Hematopoietic multipotent progenitor cell treated with erythropoietin and hydrocortisone succinate and interleukin-3 and kit ligand, for 17 days (in vitro differentiated cells): Measurements from ENCODE around the gene CHMP6.

Source experiments
- DNase-seq: peaks from one replicate; pipeline ENCODE4 v3.0.0-alpha.2; 2015; ENCODE audit warnings: low spot score

The CHMP6 gene

DNA sequence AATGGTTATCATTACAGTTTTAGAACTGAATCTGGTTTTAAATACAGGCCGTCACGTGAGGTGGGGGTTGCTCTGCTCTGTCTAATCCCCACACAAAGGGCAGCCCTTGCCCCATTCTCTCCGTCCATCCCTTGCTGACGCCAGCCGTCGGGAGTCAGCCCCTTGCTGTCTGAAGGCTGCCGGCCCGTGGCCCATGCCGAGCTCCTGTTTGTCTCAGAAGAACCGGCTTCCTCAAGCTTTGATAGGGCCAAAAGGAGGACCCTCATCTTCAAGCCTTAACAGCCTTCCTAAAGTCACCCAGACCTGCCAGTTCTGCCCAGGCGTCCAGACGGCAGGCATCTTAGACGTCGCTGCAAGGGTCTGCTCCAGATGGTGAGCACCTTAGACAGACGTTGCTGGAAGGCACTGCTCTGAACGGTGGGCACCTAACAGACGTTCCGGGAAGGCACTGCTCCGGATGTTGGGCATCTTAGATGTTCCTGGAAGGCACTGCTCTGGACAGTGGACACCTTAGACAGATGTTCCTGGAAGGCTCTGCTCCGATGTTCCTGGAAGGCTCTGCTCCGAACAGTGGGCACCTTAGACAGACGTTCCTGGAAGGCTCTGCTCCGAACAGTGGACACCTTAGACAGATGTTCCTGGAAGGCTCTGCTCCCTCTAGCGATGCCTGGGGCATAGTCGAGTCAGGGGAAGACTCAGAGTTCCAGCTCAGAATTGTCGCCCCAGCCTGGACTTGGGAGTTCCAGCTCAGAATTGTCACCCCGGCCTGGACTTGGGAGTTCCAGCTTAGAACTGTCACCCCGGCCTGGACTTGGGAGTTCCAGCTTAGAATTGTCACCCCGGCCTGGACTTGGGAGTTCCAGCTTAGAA, 35.1 kb upstream of the CHMP6 start:
- no peak for DNase-seq

DNA sequence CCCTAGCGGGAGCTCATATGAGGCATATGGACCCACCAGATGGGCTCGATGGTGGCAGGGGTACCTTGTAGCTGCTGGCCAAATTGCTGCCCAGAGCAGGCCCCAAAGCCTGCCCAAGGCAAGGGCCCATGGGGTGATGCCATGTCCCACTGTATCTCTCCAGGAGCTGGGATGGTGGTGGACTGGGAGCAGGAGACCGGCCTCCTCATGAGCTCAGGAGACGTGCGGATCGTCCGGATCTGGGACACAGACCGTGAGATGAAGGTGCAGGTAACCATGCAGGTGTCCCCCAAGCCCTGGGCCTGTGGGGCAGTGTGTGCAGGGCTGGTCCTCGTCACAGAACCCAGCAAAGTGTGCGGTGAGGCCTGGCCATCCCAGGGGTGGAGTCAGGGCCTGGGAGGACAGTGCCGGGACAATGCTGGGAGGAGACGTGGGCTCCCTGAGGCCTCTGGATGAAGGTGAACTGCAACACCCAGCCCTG, 34.1 kb upstream of the CHMP6 start:
- no peak for DNase-seq

DNA sequence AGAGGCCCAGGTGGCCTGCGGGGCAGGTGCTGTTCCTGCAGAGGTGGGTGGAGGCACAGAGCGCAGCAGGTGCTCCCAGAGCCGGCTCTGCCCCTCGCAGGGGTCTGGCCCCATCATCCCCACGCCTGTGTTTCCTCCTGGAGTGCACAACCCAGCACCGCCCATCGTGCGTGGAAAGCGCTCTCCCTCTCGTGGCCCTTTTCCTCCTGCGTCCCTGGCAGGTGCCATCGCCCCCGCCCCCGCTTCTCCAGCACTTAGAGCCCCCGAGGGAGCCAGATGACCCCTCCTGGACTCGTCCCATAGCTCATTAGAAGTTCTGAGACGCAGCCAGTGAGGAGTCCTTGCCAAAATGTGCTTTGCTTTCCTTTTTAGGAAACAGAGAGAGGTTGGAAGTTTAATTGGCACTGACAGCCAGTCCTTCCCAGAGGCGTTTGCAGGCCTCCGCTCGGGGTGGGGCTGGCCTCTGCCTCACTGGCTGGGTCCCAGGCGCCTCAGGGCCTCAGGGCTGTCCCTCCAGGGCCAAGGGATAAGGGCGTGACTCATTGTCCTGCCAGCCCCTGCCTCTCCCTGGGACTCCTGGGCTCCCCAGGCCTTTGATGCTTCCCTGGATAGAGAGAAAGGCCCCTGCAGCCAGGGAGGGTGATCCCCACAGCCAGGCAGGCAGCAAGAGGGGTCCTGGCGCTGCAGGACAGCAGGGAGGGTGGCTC, 32.2 kb upstream of the CHMP6 start:
- DNase-seq = no peak

DNA sequence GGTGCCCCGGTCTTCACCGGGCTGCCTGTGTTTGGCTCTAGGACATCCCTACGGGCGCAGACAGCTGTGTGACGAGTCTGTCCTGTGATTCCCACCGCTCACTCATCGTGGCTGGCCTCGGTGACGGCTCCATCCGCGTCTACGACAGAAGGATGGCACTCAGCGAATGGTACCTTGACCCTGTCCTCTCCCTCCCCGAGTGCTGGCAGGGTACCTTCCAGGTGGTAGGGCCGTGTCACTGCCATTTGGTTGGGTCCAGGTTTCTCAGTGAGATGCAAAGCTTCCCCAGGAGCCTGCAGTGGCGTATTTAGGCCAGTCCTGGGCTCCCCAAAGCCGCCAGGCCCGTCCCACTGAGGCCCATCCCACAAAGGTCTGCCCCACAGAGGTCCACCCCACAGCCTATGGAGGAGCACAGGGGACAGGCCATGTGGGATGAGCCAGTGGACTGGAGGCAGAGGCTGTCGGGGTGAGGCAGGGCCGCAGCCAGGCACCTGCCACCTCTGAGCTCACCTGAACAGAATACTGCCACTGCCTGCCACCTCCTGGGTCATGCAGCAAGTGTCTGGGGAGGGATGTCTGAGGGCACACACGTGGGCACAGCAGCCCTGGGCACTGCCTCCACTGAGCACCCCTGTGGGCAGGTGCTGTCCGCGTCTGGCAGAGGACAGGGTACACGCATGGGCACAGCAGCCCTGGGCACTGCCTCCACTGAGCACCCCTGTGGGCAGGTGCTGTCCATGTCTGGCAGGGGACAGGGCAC, 31.4 kb upstream of the CHMP6 start:
- DNase-seq = no peak

DNA sequence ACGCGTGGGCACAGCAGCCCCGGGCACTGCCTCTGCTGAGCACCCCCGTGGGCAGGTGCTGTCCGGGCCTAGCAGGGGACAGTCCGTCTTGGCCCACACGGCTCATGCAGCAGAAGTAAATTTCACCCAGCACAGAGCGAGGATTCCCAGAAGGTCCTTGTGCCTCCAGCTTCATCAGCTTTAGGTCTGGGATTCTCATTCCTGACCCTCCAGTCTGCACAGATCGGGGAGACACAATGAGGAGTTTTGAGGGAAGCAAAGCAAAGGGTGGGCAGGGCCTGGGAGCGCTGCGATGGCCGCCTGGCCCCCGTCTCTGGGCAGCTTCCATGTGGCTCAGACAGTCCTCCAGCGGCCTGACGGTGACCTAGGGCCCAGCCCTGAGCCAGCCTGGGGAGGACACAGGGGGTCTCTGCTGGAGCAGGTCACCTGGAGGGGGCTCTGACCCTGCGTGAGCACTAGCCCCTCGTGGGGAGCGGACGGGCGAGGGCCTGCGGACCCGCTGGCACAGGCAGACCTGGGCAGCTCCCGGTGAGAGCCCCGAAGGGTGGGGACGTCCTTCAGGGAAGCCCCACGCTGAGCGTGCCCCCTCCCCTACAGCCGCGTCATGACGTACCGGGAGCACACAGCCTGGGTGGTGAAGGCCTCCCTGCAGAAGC, 30.7 kb upstream of the CHMP6 start:
- DNase-seq = no peak

DNA sequence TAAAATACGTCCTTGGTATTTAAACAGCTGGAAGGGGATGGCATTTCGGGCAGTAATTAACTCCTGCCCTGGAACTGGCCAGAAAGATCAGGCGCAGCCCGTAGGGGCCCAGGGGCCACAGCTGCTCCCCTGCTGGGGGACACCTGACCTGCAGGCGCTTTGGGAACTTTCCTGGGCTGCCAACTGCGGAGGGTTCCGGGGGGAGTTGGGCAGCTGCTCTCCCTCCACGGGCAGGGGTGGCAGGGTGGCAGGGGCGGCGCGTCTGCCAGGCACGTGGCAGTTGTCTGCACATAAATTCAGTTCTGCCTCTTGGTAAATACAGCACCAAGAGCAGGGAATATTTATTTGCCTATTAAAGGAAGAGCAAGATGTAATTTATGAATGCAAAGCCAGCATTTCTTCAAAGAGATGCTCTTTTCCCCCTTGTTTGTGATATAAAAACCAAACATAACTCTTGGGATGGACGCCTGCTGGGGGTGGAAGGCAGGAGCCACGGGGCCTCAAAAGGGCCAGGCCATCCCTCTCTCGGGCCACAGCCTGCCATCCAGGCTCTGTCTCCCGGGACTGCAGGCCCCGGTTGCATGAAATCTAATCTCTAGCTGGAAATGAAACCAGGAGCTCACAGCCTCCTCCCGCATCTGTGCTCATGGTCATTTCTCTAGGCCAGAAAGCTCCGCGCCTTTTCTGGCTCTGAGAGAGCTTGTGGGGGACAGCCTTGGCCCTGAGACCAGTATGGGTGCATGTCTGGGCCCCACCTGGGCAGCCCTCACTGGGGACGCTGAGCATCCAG, 29.9 kb upstream of the CHMP6 start:
- DNase-seq = no peak

DNA sequence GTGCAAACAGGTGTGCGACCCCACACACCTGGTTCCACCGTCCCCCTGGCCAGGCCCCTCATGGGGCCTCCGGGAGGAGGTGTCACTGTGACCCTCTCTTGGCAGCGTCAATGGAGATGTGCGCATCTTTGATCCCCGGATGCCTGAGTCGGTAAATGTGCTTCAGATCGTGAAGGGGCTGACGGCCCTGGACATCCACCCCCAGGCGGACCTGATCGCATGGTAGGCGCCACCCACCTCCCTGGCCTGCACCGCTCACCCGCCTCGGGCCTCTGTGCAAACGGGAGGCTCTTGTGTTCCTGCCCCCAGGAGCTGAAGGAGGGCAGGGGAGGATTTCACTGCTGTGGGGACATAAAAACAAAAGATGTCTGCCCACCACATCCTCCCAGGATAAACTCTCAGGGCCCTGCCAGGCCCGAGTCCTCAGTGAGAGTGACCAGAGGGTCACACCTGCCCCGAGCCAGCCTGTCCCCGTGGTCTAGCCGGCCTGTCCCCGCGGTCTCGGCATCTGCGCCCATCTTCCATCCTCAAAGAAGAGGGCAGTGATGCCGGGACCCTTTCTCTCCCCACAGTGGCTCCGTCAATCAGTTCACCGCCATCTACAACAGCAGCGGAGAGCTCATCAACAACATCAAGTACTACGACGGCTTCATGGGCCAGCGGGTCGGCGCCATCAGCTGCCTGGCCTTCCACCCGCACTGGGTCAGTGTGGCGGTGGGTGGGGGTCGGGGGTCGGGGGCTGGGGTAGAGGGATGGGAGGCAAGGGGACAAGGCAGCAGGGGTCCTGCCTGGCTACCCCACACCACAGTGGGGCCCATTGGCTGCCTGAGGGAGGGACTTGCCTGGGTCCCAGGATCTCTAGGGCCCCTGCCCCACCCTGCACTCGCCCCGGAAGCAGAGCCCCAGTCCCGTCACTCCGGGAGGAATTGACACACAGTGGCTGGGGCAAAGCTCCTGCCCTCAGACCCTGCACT, 29.0 kb upstream of the CHMP6 start:
- DNase-seq = no peak

DNA sequence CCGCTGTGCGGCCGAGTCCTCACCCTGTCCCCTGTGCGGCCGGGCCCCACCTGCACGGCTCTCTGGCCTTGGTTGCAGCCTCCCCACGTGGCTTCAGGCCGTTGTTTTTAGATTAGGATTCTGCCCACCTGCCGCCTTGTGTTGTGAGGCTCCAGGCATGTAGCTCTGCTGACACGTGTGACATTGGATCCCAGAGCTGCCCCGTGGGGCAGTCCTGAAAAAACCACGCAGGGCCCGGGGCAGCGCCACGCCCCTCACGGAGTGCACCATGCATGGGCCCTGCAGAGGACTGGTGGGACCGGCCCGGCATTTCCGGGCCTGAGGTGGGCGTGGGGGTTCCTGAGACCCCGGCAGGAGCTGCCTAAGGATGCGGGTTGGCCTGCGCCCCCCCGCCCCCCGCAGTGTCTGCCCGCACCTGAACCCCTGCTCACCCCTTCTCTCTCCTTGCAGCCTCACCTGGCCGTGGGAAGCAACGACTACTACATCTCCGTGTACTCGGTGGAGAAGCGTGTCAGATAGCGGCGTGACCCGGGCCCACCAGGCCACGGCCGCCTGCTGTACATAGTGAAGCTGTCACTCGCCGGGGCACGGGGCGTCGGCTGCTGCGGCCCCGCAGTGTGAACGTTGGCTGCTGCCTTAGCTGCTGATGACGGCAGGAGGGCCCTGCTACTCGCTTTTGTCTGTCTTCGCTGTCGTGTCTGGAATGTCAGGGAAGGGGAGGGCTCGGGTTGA, 27.7 kb upstream of the CHMP6 start:
- no peak for DNase-seq

DNA sequence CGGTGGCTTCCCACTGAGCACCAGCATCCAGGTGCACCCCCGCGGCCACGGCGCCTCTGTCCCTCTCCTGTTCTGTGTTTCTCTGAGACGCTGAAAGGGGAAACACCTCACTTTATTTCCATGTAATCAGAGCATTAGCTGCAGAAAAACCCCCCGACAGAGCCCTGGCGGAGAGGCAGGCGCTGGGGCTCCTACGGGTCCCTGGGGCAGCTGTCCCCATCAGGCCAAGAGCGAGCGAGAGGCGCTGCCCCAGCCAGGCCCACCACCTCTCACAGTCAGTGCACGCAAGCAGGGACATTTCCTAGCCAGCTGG, 27.1 kb upstream of the CHMP6 start:
- no peak for DNase-seq

DNA sequence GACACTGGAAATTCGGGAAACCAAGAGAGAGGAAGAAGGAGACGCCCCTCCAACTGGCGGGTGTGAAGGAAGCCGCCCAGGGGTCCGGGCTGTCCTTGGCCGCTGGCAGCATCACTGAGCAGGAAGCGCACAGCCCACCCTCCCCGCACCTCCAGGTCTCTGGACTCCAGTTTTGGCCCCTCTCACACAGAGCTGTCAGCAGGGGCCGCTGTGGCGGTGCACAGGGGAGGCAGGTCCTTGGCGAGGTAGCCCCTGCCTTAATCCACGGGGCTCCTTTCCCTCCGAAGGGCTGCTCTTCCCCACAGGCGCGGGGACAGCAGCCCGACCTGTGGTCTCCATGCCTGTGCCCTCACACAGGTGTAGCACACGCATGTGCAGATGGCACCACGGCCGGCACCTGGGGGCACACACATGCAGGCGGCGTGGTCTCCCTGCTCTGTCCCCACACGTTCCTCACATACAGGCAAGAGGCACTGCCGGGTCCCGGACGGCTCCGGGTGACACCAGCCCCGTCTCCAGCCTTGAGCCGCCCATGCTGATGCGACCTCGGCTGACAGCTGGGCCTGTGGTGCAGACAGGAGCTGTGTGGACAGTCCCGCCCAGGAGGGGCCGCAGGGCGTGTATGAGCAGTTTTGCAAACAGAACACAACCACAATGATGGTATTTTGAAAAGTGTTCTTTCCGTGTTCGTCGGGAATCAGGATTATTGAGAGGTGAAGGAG, 26.6 kb upstream of the CHMP6 start:
- no peak for DNase-seq

DNA sequence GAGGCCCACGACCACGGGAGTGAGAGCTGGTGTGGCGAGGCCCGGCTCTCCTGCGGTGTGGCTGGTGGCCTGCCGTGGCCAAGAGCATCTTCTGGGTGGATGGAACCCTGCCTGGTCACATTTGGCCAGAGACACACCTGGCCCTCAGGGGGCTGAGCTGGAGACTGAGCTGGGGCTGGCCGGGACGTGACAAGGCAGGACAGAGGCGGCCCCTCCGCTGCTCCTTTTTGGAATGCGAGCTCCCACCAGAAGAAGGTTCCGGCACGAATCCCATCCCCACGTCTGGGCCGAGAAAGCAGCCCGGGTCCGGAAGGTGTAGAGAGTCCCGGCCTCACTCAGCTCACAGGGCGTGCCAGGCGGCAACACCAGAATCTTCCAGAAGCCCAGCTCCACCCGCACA, 26.0 kb upstream of the CHMP6 start:
- DNase-seq = no peak

DNA sequence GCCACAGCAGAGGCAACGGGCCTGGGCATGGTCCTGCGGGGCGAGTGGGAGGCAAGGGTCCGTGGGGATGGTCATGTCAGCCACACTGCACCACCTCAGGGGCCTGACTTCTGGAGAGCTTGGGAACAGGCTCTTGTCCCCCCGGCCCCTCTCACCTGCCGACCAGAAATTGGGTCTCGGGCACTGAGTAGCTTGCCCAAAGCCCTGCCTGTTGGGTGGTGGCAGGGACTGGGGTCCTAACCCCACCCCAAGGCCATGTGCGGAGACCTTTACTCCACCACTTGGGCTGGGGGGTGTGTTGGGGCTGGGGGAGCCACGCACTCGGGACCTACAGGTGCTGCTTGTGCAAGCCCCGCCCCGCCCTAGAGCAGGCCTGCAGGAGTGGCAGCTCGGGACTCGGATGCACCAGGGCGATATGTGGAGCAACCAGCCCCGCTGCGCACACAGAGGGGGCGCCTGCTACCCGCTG, 24.2 kb upstream of the CHMP6 start:
- no peak for DNase-seq

DNA sequence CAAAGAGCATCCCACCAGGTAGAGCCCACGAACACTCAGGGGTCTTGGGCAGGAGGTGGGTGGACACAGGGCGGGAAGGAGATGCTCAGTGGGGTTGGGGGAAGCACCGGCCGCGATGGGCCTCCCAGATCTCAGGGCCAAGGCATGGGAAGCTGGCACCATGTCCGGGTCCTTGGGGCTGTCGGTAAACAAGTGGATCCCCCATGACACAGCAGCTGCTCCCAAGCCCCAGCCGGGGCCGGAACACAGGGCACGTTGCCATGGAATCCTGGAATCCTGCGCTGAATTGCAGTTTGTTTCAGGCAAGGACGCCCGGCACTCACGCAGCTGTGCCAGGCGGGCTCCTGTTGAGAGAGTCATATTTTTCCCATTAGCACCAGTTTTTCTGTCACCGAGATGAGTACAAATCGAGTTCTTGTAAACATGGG, 23.0 kb upstream of the CHMP6 start:
- DNase-seq = no peak

DNA sequence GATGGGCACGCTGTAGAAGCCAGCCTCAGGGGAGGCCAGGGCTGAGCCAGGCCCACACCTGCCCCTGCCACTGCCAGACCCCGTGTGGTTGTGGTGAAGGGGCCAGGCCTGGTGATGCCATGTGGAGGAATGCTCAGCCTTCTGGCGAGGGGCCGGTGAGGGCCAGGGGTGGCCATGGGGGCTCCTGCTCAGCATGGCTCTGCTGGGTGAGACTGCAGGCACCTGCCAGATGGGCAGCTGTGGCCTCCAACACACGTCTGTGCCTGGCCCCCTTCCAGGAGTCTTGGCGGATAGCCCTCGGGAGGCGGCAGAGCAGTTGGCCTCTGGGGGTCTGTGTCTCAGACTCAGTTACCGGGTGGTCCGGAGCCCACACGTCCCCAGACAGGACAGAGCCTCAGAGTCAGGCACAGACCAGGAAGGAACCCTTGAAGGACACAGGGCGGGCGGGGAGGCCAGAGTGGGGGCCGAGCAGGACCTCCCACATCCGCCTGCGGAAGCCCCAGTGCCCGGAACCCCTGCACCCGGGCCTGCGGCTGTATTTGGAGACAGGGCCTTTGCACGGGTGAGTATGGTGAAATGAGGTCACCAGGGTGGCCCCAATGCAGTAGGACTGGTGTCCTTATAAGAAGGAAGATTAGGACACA, 22.5 kb upstream of the CHMP6 start:
- DNase-seq = no peak

DNA sequence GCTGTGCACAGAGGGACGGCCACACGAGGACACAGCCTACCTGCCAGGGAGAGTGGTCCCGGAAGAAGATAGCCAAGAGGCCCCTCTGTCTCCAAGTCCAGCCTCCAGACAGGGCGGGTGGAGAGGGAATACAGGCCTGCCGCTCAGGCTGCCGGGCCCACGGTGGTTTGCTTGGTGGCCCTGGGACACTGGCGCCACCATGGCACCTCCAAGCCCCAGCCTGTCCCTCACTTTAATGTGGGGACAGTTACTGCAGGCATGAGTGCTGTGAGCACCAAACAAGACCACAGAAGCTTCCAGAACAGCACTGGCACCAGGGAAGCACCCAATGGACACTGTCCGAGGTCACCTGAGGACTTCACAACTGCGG, 22.0 kb upstream of the CHMP6 start:
- no peak for DNase-seq

DNA sequence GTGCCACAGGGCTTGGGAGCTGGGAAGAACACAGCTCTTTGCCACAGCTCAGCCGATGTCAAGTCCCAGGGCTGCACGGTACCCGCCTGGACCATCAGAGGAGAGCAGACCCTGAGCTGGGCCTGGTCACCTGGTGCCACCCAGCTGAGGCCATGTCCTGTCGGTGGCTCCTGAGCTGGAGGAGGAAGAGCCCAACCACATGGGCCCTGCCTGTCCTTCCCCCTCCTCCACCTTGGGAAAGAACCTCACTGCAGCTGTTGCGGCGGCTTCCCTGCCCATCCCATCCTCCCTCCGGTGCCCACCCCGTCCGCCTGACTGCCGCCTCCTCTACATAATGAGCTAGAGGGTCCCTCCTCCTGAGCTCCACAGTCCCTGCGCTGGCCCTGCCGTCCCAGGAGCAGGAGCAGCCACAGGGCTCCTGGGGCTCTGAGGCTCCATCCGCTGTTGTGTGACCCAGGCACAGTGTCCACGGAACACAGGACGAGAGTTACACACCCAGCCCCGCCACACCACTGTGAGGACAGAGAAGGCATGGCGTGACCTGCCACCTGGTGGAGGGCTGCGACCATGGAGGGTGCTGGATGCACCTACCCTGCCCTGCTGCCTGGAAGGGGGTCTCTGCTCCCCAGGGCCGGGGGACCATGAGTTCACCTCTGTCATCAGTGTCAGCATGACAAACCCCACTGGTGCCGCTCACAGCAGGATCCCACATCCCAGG, 21.4 kb upstream of the CHMP6 start:
- no peak for DNase-seq
